ENCODE measurements around the gene ELMO3. TPM values are rescaled to one million over a fixed set of nuclear protein-coding genes. Genes with fewer than 3 reads are reported as not detected.

Gene ELMO3
- total and polyA plus RNA-seq, 2 of the 13 experiments (the other 11 are each of a cell fraction or from before 2014, with no cell fraction given) = 2.6 to 4.0 TPM

DNA sequence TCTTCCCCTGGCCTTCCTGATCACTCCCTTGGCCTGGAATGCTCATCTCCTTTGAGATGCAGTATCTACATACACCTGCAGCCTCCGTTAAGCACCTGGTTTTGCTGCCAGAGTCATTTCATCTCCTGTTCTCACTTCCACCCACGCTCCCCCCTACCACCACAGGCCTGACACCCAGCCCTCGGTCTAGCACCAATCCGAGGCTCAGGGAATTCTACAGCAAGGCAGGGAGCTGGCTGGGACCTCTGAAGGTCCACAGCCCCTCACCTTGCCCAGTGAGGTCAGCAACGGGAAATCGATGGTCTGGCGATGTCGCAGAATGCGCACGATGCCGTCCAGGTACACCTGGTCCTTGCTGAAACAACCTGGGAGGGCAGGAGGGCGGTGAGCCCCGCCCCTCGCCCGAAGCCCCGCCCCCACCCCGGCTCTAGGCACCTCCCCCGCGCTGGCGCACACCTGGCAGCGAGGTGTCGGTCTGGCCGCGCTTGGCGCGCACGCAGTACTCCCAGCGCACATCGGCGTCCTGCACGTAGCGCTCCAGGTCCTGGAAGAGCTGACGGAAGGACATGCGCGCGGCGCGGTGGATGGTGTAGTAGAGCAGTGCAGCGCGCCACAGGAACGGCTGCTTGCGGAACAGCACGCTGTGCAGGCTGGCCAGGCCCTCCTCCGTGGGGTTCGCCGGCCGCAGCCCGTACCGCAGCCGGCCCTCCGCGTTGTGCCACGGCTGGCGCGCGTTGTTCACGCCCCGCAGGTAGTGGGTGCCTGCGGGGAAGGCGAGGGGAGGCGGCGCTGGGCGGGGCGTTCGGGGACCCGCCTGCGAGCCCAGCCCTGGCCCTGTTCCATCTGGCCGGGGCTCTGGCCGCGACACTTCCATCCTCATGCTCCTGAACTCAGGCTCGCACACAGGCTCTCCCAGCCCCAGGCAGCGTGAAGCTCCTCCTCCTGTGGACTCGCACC lies 20.9 kb upstream of the ELMO3 start (continued):
- TF ChIP-seq, protein P1, sequence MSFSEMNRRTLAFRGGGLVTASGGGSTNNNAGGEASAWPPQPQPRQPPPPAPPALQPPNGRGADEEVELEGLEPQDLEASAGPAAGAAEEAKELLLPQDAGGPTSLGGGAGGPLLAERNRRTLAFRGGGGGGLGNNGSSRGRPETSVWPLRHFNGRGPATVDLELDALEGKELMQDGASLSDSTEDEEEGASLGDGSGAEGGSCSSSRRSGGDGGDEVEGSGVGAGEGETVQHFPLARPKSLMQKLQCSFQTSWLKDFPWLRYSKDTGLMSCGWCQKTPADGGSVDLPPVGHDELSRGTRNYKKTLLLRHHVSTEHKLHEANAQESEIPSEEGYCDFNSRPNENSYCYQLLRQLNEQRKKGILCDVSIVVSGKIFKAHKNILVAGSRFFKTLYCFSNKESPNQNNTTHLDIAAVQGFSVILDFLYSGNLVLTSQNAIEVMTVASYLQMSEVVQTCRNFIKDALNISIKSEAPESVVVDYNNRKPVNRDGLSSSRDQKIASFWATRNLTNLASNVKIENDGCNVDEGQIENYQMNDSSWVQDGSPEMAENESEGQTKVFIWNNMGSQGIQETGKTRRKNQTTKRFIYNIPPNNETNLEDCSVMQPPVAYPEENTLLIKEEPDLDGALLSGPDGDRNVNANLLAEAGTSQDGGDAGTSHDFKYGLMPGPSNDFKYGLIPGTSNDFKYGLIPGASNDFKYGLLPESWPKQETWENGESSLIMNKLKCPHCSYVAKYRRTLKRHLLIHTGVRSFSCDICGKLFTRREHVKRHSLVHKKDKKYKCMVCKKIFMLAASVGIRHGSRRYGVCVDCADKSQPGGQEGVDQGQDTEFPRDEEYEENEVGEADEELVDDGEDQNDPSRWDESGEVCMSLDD (CRISPR knock-in tag; IDR thresholded peaks at IDR 0.05; ENCODE audit: borderline replicate concordance) = no peak
- TF ChIP-seq, protein P2, sequence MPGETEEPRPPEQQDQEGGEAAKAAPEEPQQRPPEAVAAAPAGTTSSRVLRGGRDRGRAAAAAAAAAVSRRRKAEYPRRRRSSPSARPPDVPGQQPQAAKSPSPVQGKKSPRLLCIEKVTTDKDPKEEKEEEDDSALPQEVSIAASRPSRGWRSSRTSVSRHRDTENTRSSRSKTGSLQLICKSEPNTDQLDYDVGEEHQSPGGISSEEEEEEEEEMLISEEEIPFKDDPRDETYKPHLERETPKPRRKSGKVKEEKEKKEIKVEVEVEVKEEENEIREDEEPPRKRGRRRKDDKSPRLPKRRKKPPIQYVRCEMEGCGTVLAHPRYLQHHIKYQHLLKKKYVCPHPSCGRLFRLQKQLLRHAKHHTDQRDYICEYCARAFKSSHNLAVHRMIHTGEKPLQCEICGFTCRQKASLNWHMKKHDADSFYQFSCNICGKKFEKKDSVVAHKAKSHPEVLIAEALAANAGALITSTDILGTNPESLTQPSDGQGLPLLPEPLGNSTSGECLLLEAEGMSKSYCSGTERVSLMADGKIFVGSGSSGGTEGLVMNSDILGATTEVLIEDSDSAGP (CRISPR knock-in tag; IDR thresholded peaks at IDR 0.05; ENCODE audit: borderline replicate concordance) = peak; percentile 35; the same call in 1 of the 2 replicates
- TF ChIP-seq EHMT2 (IDR thresholded peaks at IDR 0.05; ENCODE audit: borderline replicate concordance, low read depth, low read length) (no peak), ZNF543 (CRISPR knock-in tag; IDR thresholded peaks at IDR 0.05) (peak; percentile 60; the same call in 1 of the 2 replicates), THYN1 (CRISPR knock-in tag; IDR thresholded peaks at IDR 0.05; ENCODE audit: borderline replicate concordance, low read depth) (no peak), ZNF335 (CRISPR knock-in tag; IDR thresholded peaks at IDR 0.05) (no peak), XRCC5 (optimal IDR thresholded peaks at IDR 0.05; ENCODE audit: low read length) (no peak), ZFP90 (CRISPR knock-in tag; IDR thresholded peaks at IDR 0.05; ENCODE audit: borderline replicate concordance) (0 out of 2 replicates have a peak, but pooled peaks have one; percentile 22), MAZ (IDR thresholded peaks at IDR 0.05; ENCODE audit: borderline replicate concordance, low read depth, low read length) (no peak), MAZ (CRISPR knock-in tag; IDR thresholded peaks at IDR 0.05; ENCODE audit: low read depth) (peak; percentile 76), MEF2D (CRISPR knock-in tag; IDR thresholded peaks at IDR 0.05) (no peak), ZKSCAN5 (CRISPR knock-in tag; IDR thresholded peaks at IDR 0.05) (no peak)
- TF ChIP-seq, protein P3, sequence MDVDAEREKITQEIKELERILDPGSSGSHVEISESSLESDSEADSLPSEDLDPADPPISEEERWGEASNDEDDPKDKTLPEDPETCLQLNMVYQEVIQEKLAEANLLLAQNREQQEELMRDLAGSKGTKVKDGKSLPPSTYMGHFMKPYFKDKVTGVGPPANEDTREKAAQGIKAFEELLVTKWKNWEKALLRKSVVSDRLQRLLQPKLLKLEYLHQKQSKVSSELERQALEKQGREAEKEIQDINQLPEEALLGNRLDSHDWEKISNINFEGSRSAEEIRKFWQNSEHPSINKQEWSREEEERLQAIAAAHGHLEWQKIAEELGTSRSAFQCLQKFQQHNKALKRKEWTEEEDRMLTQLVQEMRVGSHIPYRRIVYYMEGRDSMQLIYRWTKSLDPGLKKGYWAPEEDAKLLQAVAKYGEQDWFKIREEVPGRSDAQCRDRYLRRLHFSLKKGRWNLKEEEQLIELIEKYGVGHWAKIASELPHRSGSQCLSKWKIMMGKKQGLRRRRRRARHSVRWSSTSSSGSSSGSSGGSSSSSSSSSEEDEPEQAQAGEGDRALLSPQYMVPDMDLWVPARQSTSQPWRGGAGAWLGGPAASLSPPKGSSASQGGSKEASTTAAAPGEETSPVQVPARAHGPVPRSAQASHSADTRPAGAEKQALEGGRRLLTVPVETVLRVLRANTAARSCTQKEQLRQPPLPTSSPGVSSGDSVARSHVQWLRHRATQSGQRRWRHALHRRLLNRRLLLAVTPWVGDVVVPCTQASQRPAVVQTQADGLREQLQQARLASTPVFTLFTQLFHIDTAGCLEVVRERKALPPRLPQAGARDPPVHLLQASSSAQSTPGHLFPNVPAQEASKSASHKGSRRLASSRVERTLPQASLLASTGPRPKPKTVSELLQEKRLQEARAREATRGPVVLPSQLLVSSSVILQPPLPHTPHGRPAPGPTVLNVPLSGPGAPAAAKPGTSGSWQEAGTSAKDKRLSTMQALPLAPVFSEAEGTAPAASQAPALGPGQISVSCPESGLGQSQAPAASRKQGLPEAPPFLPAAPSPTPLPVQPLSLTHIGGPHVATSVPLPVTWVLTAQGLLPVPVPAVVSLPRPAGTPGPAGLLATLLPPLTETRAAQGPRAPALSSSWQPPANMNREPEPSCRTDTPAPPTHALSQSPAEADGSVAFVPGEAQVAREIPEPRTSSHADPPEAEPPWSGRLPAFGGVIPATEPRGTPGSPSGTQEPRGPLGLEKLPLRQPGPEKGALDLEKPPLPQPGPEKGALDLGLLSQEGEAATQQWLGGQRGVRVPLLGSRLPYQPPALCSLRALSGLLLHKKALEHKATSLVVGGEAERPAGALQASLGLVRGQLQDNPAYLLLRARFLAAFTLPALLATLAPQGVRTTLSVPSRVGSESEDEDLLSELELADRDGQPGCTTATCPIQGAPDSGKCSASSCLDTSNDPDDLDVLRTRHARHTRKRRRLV (CRISPR knock-in tag; IDR thresholded peaks at IDR 0.05) = no peak
- TF ChIP-seq, protein P4, sequence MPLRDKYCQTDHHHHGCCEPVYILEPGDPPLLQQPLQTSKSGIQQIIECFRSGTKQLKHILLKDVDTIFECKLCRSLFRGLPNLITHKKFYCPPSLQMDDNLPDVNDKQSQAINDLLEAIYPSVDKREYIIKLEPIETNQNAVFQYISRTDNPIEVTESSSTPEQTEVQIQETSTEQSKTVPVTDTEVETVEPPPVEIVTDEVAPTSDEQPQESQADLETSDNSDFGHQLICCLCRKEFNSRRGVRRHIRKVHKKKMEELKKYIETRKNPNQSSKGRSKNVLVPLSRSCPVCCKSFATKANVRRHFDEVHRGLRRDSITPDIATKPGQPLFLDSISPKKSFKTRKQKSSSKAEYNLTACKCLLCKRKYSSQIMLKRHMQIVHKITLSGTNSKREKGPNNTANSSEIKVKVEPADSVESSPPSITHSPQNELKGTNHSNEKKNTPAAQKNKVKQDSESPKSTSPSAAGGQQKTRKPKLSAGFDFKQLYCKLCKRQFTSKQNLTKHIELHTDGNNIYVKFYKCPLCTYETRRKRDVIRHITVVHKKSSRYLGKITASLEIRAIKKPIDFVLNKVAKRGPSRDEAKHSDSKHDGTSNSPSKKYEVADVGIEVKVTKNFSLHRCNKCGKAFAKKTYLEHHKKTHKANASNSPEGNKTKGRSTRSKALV (CRISPR knock-in tag; IDR thresholded peaks at IDR 0.05) = peak; percentile 99

All from HepG2 (cell line).